ENCODE data around the gene MAPK8.

DNA sequence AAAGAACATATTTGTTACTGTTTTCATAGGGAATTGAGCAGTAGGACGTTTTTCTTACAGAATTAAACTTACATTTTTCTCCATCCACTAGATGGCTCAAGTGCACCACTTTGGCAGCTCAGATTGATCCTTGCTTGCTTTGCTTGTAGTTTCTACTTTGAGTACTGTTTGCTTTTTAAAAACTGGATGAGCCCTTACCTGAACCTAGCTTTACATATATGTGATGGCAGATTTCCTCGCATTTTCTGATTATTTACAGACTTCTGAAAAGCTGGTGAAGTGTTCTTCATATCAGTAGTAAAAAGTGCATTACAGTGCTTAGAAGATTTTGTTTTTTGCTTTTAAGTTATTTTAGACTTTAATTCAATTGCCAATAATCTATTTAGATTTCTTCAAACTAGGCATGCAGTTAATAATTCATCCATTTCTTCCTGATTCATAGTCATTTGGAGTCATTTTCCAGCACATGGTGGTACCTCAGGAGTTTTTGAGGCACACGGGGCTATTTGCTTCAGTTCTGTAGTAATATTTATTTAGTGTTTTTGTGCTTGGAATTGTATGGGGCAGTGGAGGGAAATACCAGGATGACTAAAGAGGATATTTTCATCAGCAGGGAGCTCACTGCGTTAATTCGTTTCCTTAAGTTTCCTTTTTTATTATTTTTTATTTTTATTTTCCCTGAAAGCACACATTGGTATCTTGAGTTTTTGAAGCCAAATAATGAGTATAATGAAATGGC lies 57.3 kb downstream of the MAPK8 start:
- TF ChIP-seq EZH2 (optimal IDR thresholded peaks at IDR 0.05; ENCODE audit: low read depth, low read length) = no peak
- TF ChIP-seq, protein P1, sequence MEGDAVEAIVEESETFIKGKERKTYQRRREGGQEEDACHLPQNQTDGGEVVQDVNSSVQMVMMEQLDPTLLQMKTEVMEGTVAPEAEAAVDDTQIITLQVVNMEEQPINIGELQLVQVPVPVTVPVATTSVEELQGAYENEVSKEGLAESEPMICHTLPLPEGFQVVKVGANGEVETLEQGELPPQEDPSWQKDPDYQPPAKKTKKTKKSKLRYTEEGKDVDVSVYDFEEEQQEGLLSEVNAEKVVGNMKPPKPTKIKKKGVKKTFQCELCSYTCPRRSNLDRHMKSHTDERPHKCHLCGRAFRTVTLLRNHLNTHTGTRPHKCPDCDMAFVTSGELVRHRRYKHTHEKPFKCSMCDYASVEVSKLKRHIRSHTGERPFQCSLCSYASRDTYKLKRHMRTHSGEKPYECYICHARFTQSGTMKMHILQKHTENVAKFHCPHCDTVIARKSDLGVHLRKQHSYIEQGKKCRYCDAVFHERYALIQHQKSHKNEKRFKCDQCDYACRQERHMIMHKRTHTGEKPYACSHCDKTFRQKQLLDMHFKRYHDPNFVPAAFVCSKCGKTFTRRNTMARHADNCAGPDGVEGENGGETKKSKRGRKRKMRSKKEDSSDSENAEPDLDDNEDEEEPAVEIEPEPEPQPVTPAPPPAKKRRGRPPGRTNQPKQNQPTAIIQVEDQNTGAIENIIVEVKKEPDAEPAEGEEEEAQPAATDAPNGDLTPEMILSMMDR (IDR thresholded peaks at IDR 0.05; ENCODE audit: low read length) = peak; percentile 70

All from MM.1S (cell line).